H9 (cell line): ENCODE results near the gene GNL3. TPM values are rescaled to one million over a fixed set of nuclear protein-coding genes. Genes with fewer than 3 reads are reported as not detected.
A peak's percentile ranks its signal among the peaks of the same experiment; 100 is the strongest.

Experiments used
- DNase-seq: peaks from one replicate; pipeline ENCODE4 v3.0.0-alpha.2; 2017
- H2AFZ ChIP-seq: one replicate; pipeline ENCODE4 v1.6.1; 2013; ENCODE audit warnings: mild to moderate bottlenecking, low read length, control low read depth, moderate library complexity
- H2AK5ac ChIP-seq: 2 replicates; pipeline ENCODE4 v1.6.1; 2013; ENCODE audit warnings: low read length, control low read depth, mixed read lengths; ENCODE audit not compliant: insufficient read length
- H2BK120ac ChIP-seq: one replicate; pipeline ENCODE4 v1.6.1; 2013; ENCODE audit warnings: low read depth, mild to moderate bottlenecking, low read length, control low read depth, inconsistent platforms; ENCODE audit not compliant: poor library complexity, severe bottlenecking
- H2BK12ac ChIP-seq: 2 replicates; pipeline ENCODE4 v1.6.1; 2013; ENCODE audit warnings: low read length, control low read depth, mixed read lengths, low read depth; ENCODE audit not compliant: insufficient read length
- H2BK15ac ChIP-seq: 2 replicates; pipeline ENCODE4 v1.6.1; 2013; ENCODE audit warnings: low read depth, low read length, control low read depth
- H2BK20ac ChIP-seq: one replicate; pipeline ENCODE4 v1.6.1; 2013; ENCODE audit warnings: low read depth, mild to moderate bottlenecking, low read length, control low read depth, inconsistent platforms; ENCODE audit not compliant: poor library complexity, severe bottlenecking
- H2BK5ac ChIP-seq: 2 replicates; pipeline ENCODE4 v1.6.1; 2013; ENCODE audit warnings: low read length, control low read depth, mixed read lengths; ENCODE audit not compliant: insufficient read length
- H3K14ac ChIP-seq: 2 replicates; pipeline ENCODE4 v1.6.1; 2013; ENCODE audit warnings: low read length, control low read depth; ENCODE audit not compliant: insufficient read depth
- H3K18ac ChIP-seq: 2 replicates; pipeline ENCODE4 v1.6.1; 2013; ENCODE audit warnings: low read depth, mild to moderate bottlenecking, mixed read lengths, low read length, control low read depth; ENCODE audit not compliant: insufficient read length
- H3K23ac ChIP-seq: 2 replicates; pipeline ENCODE4 v1.6.1; 2013; ENCODE audit warnings: low read length, control low read depth, mixed read lengths, low read depth; ENCODE audit not compliant: insufficient read length
- H3K23me2 ChIP-seq: 2 replicates; pipeline ENCODE4 v1.6.1; 2013; ENCODE audit warnings: low read depth, mild to moderate bottlenecking, mixed read lengths, low read length, control low read depth; ENCODE audit not compliant: insufficient read length, poor library complexity, severe bottlenecking
- H3K27ac ChIP-seq: 2 replicates; pipeline ENCODE4 v1.5.1; 2013; ENCODE audit warnings: low read length, control low read depth, mixed read lengths, low read depth; ENCODE audit not compliant: insufficient read length
- H3K27me3 ChIP-seq: 2 replicates; pipeline ENCODE4 v1.6.1; 2013; ENCODE audit warnings: low read length, control low read depth, inconsistent platforms; ENCODE audit not compliant: insufficient read depth
- H3K4ac ChIP-seq: 2 replicates; pipeline ENCODE4 v1.6.1; 2013; ENCODE audit warnings: low read depth, mild to moderate bottlenecking, control low read depth, inconsistent platforms, low read length, moderate library complexity
- H3K4me1 ChIP-seq: 2 replicates; pipeline ENCODE4 v1.6.1; 2013; ENCODE audit warnings: low read length, control low read depth, inconsistent platforms; ENCODE audit not compliant: insufficient read depth
- H3K4me2 ChIP-seq: 2 replicates; pipeline ENCODE4 v1.6.1; 2013; ENCODE audit warnings: low read length, control low read depth, mixed read lengths; ENCODE audit not compliant: insufficient read length, insufficient read depth
- H3K56ac ChIP-seq: 2 replicates; pipeline ENCODE4 v1.6.1; 2013; ENCODE audit warnings: low read depth, mild to moderate bottlenecking, mixed read lengths, low read length, control low read depth; ENCODE audit not compliant: insufficient read length
- H3K79me1 ChIP-seq: 2 replicates; pipeline ENCODE4 v1.6.1; 2013; ENCODE audit warnings: low read depth, mild to moderate bottlenecking, moderate library complexity, low read length, control low read depth, inconsistent platforms; ENCODE audit not compliant: insufficient read depth, poor library complexity, severe bottlenecking
- H3K79me2 ChIP-seq: 2 replicates; pipeline ENCODE4 v1.6.1; 2013; ENCODE audit warnings: low read length, control low read depth, inconsistent platforms; ENCODE audit not compliant: insufficient read depth
- H3K9ac ChIP-seq: 2 replicates; pipeline ENCODE4 v1.6.1; 2013; ENCODE audit warnings: low read length, control low read depth, mixed read lengths; ENCODE audit not compliant: insufficient read length; ENCODE audit errors: extremely low read depth
- H3K9me3 ChIP-seq: one replicate; pipeline ENCODE4 v1.6.1; 2013; ENCODE audit warnings: low read depth, low read length, inconsistent platforms; ENCODE audit not compliant: control insufficient read depth
- H3T11ph ChIP-seq: one replicate; pipeline ENCODE4 v1.6.1; 2013; ENCODE audit warnings: mild to moderate bottlenecking, low read length, control low read depth, inconsistent platforms
- H4K20me1 ChIP-seq: one replicate; pipeline ENCODE4 v1.6.1; 2013; ENCODE audit not compliant: control insufficient read depth, insufficient read length, insufficient read depth
- H4K5ac ChIP-seq: 2 replicates; pipeline ENCODE4 v1.6.1; 2013; ENCODE audit warnings: low read depth, mild to moderate bottlenecking, mixed read lengths, low read length, control low read depth; ENCODE audit not compliant: insufficient read length
- H4K8ac ChIP-seq: replicated peaks from 2 replicates; pipeline ENCODE4 v1.6.1; 2013; ENCODE audit warnings: low read length, control low read depth, mixed read lengths, low read depth; ENCODE audit not compliant: insufficient read length
- H4K91ac ChIP-seq: 2 replicates; pipeline ENCODE4 v1.6.1; 2013; ENCODE audit warnings: low read depth, mild to moderate bottlenecking, moderate library complexity, mixed read lengths, low read length, control low read depth; ENCODE audit not compliant: insufficient read length
- H3K27ac Mint-ChIP-seq, 3 experiments: 2 replicates in 2 of 3; 3 replicates in 1 of 3; pipeline ENCODE4 v1.8.0; 2020 to 2021; ENCODE audit warnings: mixed read lengths in 3 of 3, mild to moderate bottlenecking in 1 of 3, moderate library complexity in 1 of 3
- H3K27me3 Mint-ChIP-seq: 2 replicates; pipeline ENCODE4 v1.8.0; 2021; ENCODE audit warnings: low read depth, mild to moderate bottlenecking, moderate library complexity, mixed read lengths
- H3K36me3 Mint-ChIP-seq, 3 experiments: 2 replicates in 2 of 3; 3 replicates in 1 of 3; pipeline ENCODE4 v1.8.0; 2020 to 2021; ENCODE audit warnings: low read depth in 3 of 3, mixed read lengths in 3 of 3; ENCODE audit not compliant: insufficient read depth in 1 of 3
- H3K4me1 Mint-ChIP-seq, 2 experiments: 2 replicates each; pipeline ENCODE4 v1.8.0; 2020; ENCODE audit warnings: mixed read lengths in 2 of 2
- H3K4me3 Mint-ChIP-seq, 2 experiments: 2 replicates in 1 of 2; 3 replicates in 1 of 2; pipeline ENCODE4 v1.8.0; 2020 to 2021; ENCODE audit warnings: mild to moderate bottlenecking in 2 of 2, mixed read lengths in 2 of 2, moderate library complexity in 1 of 2
- H3K9me3 Mint-ChIP-seq, 2 experiments: 2 replicates in 1 of 2; 3 replicates in 1 of 2; pipeline ENCODE4 v1.8.0; 2020; ENCODE audit warnings: mild to moderate bottlenecking in 2 of 2, mixed read lengths in 2 of 2, moderate library complexity in 1 of 2
- WGBS: extraction: QIAGEN DNeasy Blood & Tissue Kit; methylation state at CpG from one replicate; pipeline ENCODE4 v1.1.7; 2013; ENCODE audit warnings: missing lambda C conversion rate, low lambda C conversion rate, mixed read lengths; ENCODE audit not compliant: insufficient read length; ENCODE audit errors: extremely low coverage; 5-methylcytosine and 5-hydroxymethylcytosine counted together
- total RNA-seq: library from RNA; stranded (reverse); gene quantifications from 2 replicates; pipeline ENCODE4 v1.2.1, GENCODE V29; 2021
- TF ChIP-seq, protein P1 (sequence below): fragments of 200-600 bp; sonication (generic); conservative IDR thresholded peaks from 3 replicates; pipeline ENCODE4 v1.8.0; 2021; ENCODE audit warnings: antibody characterized with exemption, mild to moderate bottlenecking

The GNL3 gene
- total RNA-seq, 1 experiment from 2014 or later: 250 TPM

DNA sequence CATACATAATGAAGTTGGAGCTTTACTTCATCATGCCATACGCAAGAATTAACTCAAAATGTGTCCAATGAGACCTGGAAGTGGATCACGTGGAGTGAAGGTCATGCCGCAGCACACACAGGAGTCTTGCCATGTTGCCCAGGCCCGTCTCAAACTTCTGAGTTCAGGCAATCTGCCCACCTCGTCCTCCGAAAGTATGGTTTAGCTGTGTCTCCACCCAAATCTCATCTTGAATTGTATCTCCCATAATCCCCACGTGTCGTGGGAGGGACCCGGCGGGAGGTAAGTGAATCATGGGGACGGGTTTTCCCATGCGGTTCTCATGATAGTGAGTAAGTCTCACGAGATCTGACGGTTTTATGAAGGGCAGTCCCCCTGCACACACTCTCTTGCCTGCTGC lies 45.8 kb downstream of the GNL3 start:
- H3K4me3 Mint-ChIP-seq: no peak overlapping the region
- H4K20me1 ChIP-seq: no peaks in the 10 kb centered on the region
- H3K36me3 Mint-ChIP-seq: peaks cover 56 to 79% (median 77%) of the 10 kb centered on the region in 3 experiments
- TF ChIP-seq, protein P1, sequence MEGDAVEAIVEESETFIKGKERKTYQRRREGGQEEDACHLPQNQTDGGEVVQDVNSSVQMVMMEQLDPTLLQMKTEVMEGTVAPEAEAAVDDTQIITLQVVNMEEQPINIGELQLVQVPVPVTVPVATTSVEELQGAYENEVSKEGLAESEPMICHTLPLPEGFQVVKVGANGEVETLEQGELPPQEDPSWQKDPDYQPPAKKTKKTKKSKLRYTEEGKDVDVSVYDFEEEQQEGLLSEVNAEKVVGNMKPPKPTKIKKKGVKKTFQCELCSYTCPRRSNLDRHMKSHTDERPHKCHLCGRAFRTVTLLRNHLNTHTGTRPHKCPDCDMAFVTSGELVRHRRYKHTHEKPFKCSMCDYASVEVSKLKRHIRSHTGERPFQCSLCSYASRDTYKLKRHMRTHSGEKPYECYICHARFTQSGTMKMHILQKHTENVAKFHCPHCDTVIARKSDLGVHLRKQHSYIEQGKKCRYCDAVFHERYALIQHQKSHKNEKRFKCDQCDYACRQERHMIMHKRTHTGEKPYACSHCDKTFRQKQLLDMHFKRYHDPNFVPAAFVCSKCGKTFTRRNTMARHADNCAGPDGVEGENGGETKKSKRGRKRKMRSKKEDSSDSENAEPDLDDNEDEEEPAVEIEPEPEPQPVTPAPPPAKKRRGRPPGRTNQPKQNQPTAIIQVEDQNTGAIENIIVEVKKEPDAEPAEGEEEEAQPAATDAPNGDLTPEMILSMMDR: no peak
- H3K27me3 ChIP-seq: no peaks in the 10 kb centered on the region
- H3K56ac ChIP-seq: no peak overlapping the region
- H3T11ph ChIP-seq: no peak overlapping the region
- H3K9ac ChIP-seq: no peak overlapping the region
- H4K91ac ChIP-seq: no peak overlapping the region
- no CpG with 5 or more reads among the region's 14 CpGs for WGBS
- no peaks in the 10 kb centered on the region for H3K79me1 ChIP-seq
- no peak overlapping the region for H4K8ac ChIP-seq
- no peak overlapping the region for H3K27ac ChIP-seq
- H3K23ac ChIP-seq: no peak overlapping the region
- no peaks in the 10 kb centered on the region for H3K23me2 ChIP-seq
- no peak overlapping the region for H2BK20ac ChIP-seq
- H3K4me1 Mint-ChIP-seq: no peaks in the 10 kb centered on the region
- 0 out of 7 replicates have a peak overlapping the region, but pooled peaks of 1 of the 3 experiments have one; percentile 50 for H3K27ac Mint-ChIP-seq
- no peak overlapping the region for H2BK5ac ChIP-seq
- peaks cover 13 to 18% of the 10 kb centered on the region in 2 experiments for H3K9me3 Mint-ChIP-seq
- H2BK120ac ChIP-seq: no peak overlapping the region
- H3K14ac ChIP-seq: no peak overlapping the region
- no peak overlapping the region for H3K4me2 ChIP-seq
- no peak overlapping the region for H2BK15ac ChIP-seq
- H3K4ac ChIP-seq: no peak overlapping the region
- no peak overlapping the region for H4K5ac ChIP-seq
- H2AK5ac ChIP-seq: no peak overlapping the region
- no peaks in the 10 kb centered on the region for H3K79me2 ChIP-seq
- no peak overlapping the region for H2BK12ac ChIP-seq
- no peak for DNase-seq
- H2AFZ ChIP-seq: no peak overlapping the region
- no peaks in the 10 kb centered on the region for H3K4me1 ChIP-seq
- no peaks in the 10 kb centered on the region for H3K27me3 Mint-ChIP-seq
- no peaks in the 10 kb centered on the region for H3K9me3 ChIP-seq
- no peak overlapping the region for H3K18ac ChIP-seq
